GM12878 (cell line): Measurements from ENCODE around the gene PKD1L1. TPM values are rescaled to one million over a fixed set of nuclear protein-coding genes. Genes with fewer than 3 reads are reported as not detected.

ENCODE experiments used
- ATAC-seq: fragments of 200-7000 bp; cut with Tn5 transposase; 3 replicates; pipeline ENCODE4 v1.9.1; 2020; ENCODE audit warnings: mild to moderate bottlenecking, moderate library complexity
- BruUV-seq: library from RNA; stranded (reverse); fragments of 400-500 nt; replicated peaks from 2 replicates; lab custom pipeline; 2021; lab: Mats Ljungman, UMichigan
- CTCF ChIA-PET: fragments of 300-600 bp; sonication (Branson Sonifier 250); formaldehyde crosslinking; extraction: SDS; loops from one replicate; lab custom pipeline; 2021; ENCODE audit warnings: inconsistent platforms; lab: Yijun Ruan, JAX
- POLR2A ChIA-PET: fragments of 350-600 bp; formaldehyde crosslinking; extraction: SDS; loops from one replicate; lab custom pipeline; 2021; ENCODE audit warnings: inconsistent platforms; lab: Charles Lee
- RAD21 ChIA-PET: fragments of 300-600 bp; sonication (Branson Sonifier 250); formaldehyde crosslinking; loops from one replicate; lab custom pipeline; 2023; ENCODE audit warnings: antibody characterized with exemption; ENCODE audit not compliant: unreplicated experiment; lab: Charles Lee
- SMC1A ChIA-PET: fragments of 300-600 bp; sonication (Branson Sonifier 250); formaldehyde crosslinking; loops from one replicate; lab custom pipeline; 2023; ENCODE audit not compliant: unreplicated experiment, uncharacterized antibody; lab: Charles Lee
- DNase-seq: peaks from one replicate; pipeline ENCODE4 v3.0.0-alpha.2; 2011; ENCODE audit warnings: low read depth, low spot score
- FAIRE-seq: peaks from 3 replicates; lab custom pipeline; 2011; peaks lifted over from hg19 to GRCh38; lab: Jason Lieb, UNC
- H2AFZ ChIP-seq: 2 replicates; pipeline ENCODE4 v1.6.0; 2011; ENCODE audit warnings: low read depth, low read length, control low read depth; ENCODE audit not compliant: control insufficient read depth
- H3K27ac ChIP-seq: 2 replicates; pipeline ENCODE4 v1.5.1; 2011; ENCODE audit warnings: control low read depth; ENCODE audit not compliant: control insufficient read depth, insufficient read depth
- H3K27me3 ChIP-seq, 2 experiments: replicated peaks in 1 of 2; 2 replicates each; pipeline versions ENCODE4 v1.6.0 to v1.6.1; 2011; ENCODE audit warnings: low read length in 1 of 2; ENCODE audit not compliant: control insufficient read depth in 2 of 2, insufficient read depth in 2 of 2
- H3K36me3 ChIP-seq, 2 experiments: 2 replicates each; pipeline ENCODE4 v1.5.1; 2011; ENCODE audit warnings: low read length in 1 of 2; ENCODE audit not compliant: control insufficient read depth in 2 of 2, insufficient read depth in 2 of 2
- H3K4me1 ChIP-seq: 2 replicates; pipeline ENCODE4 v1.6.1; 2011; ENCODE audit warnings: mild to moderate bottlenecking, low read length, moderate library complexity, mixed read lengths; ENCODE audit not compliant: control insufficient read depth, insufficient read depth
- H3K4me2 ChIP-seq: 2 replicates; pipeline ENCODE4 v1.6.0; 2011; ENCODE audit warnings: control low read depth; ENCODE audit not compliant: control insufficient read depth, insufficient read depth
- H3K4me3 ChIP-seq: fragments of 200-600 bp; sonication (generic); 2 replicates; pipeline ENCODE4 v1.5.1; 2016
- H3K79me2 ChIP-seq: 2 replicates; pipeline ENCODE4 v1.6.0; 2011; ENCODE audit warnings: low read length; ENCODE audit not compliant: control insufficient read depth, insufficient read depth
- H3K9ac ChIP-seq: 2 replicates; pipeline ENCODE4 v1.8.0; 2011; ENCODE audit warnings: low read length, control low read depth, mixed read lengths; ENCODE audit not compliant: control insufficient read depth, insufficient read depth
- H3K9me3 ChIP-seq: replicated peaks from 3 replicates; pipeline ENCODE4 v1.5.1; 2011; ENCODE audit warnings: mild to moderate bottlenecking, low read length; ENCODE audit not compliant: control insufficient read depth, insufficient read depth
- H4K20me1 ChIP-seq: 2 replicates; pipeline ENCODE4 v1.6.0; 2011; ENCODE audit not compliant: control insufficient read depth, insufficient read depth
- KAT2A ChIP-seq: conservative IDR thresholded peaks from 2 replicates; pipeline ENCODE4 v1.6.1; 2011; ENCODE audit warnings: low read depth, low read length; ENCODE audit not compliant: control insufficient read depth
- MTA3 ChIP-seq: IDR thresholded peaks from 2 replicates; pipeline ENCODE4 v1.6.1; 2012; ENCODE audit warnings: low read length, inconsistent platforms, borderline replicate concordance
- PML ChIP-seq: IDR thresholded peaks from 2 replicates; pipeline ENCODE4 v1.6.1; 2012; ENCODE audit warnings: low read length, inconsistent platforms
- TBL1XR1 ChIP-seq: IDR thresholded peaks from 2 replicates; pipeline ENCODE4 v1.6.1; 2012; ENCODE audit warnings: low read depth, low read length, improper control_type of control experiment
- ZZZ3 ChIP-seq: IDR thresholded peaks from 2 replicates; pipeline ENCODE4 v1.6.1; 2011; ENCODE audit warnings: low read depth; ENCODE audit not compliant: control insufficient read depth, insufficient read length
- WGBS: methylation state at CpG from one replicate; pipeline ENCODE4 v1.1.6; 2016; ENCODE audit warnings: low lambda C conversion rate; ENCODE audit not compliant: insufficient replicate concordance, insufficient coverage; ENCODE audit errors: missing lambda C conversion rate; 5-methylcytosine and 5-hydroxymethylcytosine counted together
- in situ Hi-C: fragments of 300-500 bp; cut with MboI; formaldehyde crosslinking; loops from 9 replicates; pipeline ENCODE4 v1.14.3; 2018; ENCODE audit warnings: mixed read lengths
- intact Hi-C: fragments of 100-400 bp; cut with micrococcal nuclease; formaldehyde crosslinking; loops from one replicate; pipeline ENCODE4 v1.14.2; 2022; ENCODE audit not compliant: unreplicated experiment
- polyA plus RNA-seq, 11 experiments: library from polyadenylated mRNA; depleted of rRNA in 4 of 11; unstranded in 6 of 11; stranded (reverse) in 5 of 11; fragments of >200 nt; fragmentation: Nextera tagmentation in 4 of 11; fragmentation: Illumina TruSeq in 1 of 11; extraction: Ambion mirVana in 4 of 11; extraction: Trizol in 1 of 11; gene quantifications; 1 replicate in 1 of 11; 2 replicates in 10 of 11; pipeline versions ENCODE4 v1.2.1 to v1.2.3, GENCODE V29; 2011 to 2016; ENCODE audit warnings: inconsistent platforms in 2 of 11, missing spikeins in 2 of 11, low read depth in 1 of 11
- total RNA-seq, 4 experiments: library from RNA; depleted of rRNA in 3 of 4; stranded (reverse); fragments of >200 nt in 3 of 4; fragmentation: Illumina TruSeq in 1 of 4; extraction: Trizol in 1 of 4; gene quantifications; 2 replicates each; pipeline versions ENCODE4 v1.2.1 to v1.2.3, GENCODE V29; 2013 to 2021
- TF ChIP-seq, protein P1 (sequence below): fragments of 450-650 bp; IDR thresholded peaks from 2 replicates; pipeline ENCODE4 v1.6.1; 2017; ENCODE audit warnings: mild to moderate bottlenecking, low read depth, inconsistent platforms; ENCODE audit not compliant: poor library complexity, severe bottlenecking
- TF ChIP-seq, protein P2 (sequence below): fragments of 450-650 bp; IDR thresholded peaks from 2 replicates; pipeline ENCODE4 v1.6.1; 2017; ENCODE audit warnings: mild to moderate bottlenecking

PKD1L1 gene
- total and polyA plus RNA-seq, 10 of the 15 experiments (the other 5 are each of a cell fraction or from before 2014, with no cell fraction given), result under 0.01 to 0.05 (median 0.02) TPM; not detected in 3

DNA sequence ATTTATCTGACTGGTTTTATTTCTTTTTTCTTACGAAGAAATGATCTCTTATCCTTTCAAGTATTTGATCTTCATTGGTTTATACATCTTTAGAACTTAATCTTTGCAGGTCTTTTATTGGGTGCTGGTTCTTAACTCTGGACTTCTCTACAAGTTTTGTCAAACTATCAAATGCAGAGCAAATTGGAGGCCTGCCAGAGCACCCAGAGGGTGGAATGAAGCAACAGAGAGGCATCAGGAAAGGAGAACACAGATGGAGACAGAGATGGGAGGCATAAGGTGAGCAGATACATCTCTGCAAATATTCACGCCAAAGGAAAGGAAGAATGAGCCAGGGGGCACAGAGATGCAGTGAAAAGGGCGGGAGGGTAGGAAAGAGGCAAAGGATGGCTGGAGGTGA is 130.3 kb downstream of the PKD1L1 start:
- H2AFZ ChIP-seq, result no peak overlapping the region
- intact Hi-C loops (no loop called here), in situ Hi-C loops (loop anchor here (5.0 kb wide), 1 partner anchor 556 kb away; no protein-coding TSS in a partner anchor)
- ATAC-seq (no peak), DNase-seq (no peak), FAIRE-seq (no peak)
- WGBS, result 13% methylated on average over 3 of the region's 3 CpGs
- ChIA-PET CTCF (interaction anchor here (1.2 to 3.0 kb wide), 3 partner anchors 370 to 1895 kb away, joined by 4 to 51 read pairs (median 4); no protein-coding TSS in a partner anchor), SMC1A (interaction anchor here (1.3 to 5.2 kb wide), 4 partner anchors 11 to 554 kb away, joined by 4 to 30 read pairs (median 6); no protein-coding TSS in a partner anchor), RAD21 (interaction anchor here (1.7 kb wide), 1 partner anchor 551 kb away, joined by 30 read pairs; no protein-coding TSS in a partner anchor), POLR2A (no interaction called here)
- H4K20me1 ChIP-seq, result no peaks in the 10 kb centered on the region
- H3K4me1 ChIP-seq, result no peaks in the 10 kb centered on the region
- H3K79me2 ChIP-seq, result no peaks in the 10 kb centered on the region
- BruUV-seq, result no TSS peak
- H3K4me2 ChIP-seq, result no peak overlapping the region
- H3K4me3 ChIP-seq, result no peak overlapping the region
- H3K9ac ChIP-seq, result no peak overlapping the region
- TF ChIP-seq ZZZ3 (no peak), KAT2A (no peak), PML (no peak), MTA3 (no peak), TBL1XR1 (no peak)
- TF ChIP-seq, protein P1, sequence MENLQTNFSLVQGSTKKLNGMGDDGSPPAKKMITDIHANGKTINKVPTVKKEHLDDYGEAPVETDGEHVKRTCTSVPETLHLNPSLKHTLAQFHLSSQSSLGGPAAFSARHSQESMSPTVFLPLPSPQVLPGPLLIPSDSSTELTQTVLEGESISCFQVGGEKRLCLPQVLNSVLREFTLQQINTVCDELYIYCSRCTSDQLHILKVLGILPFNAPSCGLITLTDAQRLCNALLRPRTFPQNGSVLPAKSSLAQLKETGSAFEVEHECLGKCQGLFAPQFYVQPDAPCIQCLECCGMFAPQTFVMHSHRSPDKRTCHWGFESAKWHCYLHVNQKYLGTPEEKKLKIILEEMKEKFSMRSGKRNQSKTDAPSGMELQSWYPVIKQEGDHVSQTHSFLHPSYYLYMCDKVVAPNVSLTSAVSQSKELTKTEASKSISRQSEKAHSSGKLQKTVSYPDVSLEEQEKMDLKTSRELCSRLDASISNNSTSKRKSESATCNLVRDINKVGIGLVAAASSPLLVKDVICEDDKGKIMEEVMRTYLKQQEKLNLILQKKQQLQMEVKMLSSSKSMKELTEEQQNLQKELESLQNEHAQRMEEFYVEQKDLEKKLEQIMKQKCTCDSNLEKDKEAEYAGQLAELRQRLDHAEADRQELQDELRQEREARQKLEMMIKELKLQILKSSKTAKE, result no peak
- TF ChIP-seq, protein P2, sequence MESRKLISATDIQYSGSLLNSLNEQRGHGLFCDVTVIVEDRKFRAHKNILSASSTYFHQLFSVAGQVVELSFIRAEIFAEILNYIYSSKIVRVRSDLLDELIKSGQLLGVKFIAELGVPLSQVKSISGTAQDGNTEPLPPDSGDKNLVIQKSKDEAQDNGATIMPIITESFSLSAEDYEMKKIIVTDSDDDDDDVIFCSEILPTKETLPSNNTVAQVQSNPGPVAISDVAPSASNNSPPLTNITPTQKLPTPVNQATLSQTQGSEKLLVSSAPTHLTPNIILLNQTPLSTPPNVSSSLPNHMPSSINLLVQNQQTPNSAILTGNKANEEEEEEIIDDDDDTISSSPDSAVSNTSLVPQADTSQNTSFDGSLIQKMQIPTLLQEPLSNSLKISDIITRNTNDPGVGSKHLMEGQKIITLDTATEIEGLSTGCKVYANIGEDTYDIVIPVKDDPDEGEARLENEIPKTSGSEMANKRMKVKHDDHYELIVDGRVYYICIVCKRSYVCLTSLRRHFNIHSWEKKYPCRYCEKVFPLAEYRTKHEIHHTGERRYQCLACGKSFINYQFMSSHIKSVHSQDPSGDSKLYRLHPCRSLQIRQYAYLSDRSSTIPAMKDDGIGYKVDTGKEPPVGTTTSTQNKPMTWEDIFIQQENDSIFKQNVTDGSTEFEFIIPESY, result no peak
- no peak overlapping the region for H3K27ac ChIP-seq
- no peaks in the 10 kb centered on the region for H3K36me3 ChIP-seq
- H3K27me3 ChIP-seq, result peaks cover 3% of the 10 kb centered on the region in 2 experiments; a peak in 2 of 4 replicates
- H3K9me3 ChIP-seq, result no peaks in the 10 kb centered on the region
